Glutamatergic neuron (in vitro differentiated cells): Measurements from ENCODE around the gene HTRA3. TPM values are rescaled to one million over a fixed set of nuclear protein-coding genes. Genes with fewer than 3 reads are reported as not detected.

ENCODE experiments used
- DNase-seq: peaks from one replicate; pipeline ENCODE4 v3.0.0; 2022
- H3K27ac Mint-ChIP-seq: one replicate; pipeline ENCODE4 v1.8.0; 2020; ENCODE audit warnings: mild to moderate bottlenecking, mixed read lengths, inconsistent platforms; ENCODE audit not compliant: unreplicated experiment
- H3K27me3 Mint-ChIP-seq: one replicate; pipeline ENCODE4 v1.8.0; 2020; ENCODE audit warnings: mild to moderate bottlenecking, moderate library complexity, mixed read lengths, inconsistent platforms; ENCODE audit not compliant: unreplicated experiment
- H3K36me3 Mint-ChIP-seq: one replicate; pipeline ENCODE4 v1.8.0; 2020; ENCODE audit warnings: mild to moderate bottlenecking, mixed read lengths, inconsistent platforms; ENCODE audit not compliant: unreplicated experiment
- H3K4me1 Mint-ChIP-seq: one replicate; pipeline ENCODE4 v1.8.0; 2020; ENCODE audit warnings: mild to moderate bottlenecking, low read depth, mixed read lengths, inconsistent platforms; ENCODE audit not compliant: unreplicated experiment
- H3K4me3 Mint-ChIP-seq: one replicate; pipeline ENCODE4 v1.8.0; 2020; ENCODE audit warnings: mild to moderate bottlenecking, mixed read lengths, inconsistent platforms; ENCODE audit not compliant: unreplicated experiment
- H3K9me3 Mint-ChIP-seq: one replicate; pipeline ENCODE4 v1.8.0; 2020; ENCODE audit warnings: mild to moderate bottlenecking, moderate library complexity, mixed read lengths, inconsistent platforms; ENCODE audit not compliant: unreplicated experiment
- total RNA-seq: library from RNA; stranded (reverse); fragmentation: NEBNext Ultra II Directional; extraction: Animal tissue kit (Norgen Biotek cat#: 25700); gene quantifications from one replicate; pipeline ENCODE4 v1.2.1, GENCODE V29; 2021; ENCODE audit not compliant: unreplicated experiment
- TF ChIP-seq, protein P1 (sequence below): fragments of 200-600 bp; sonication (generic); IDR thresholded peaks from one replicate; pipeline ENCODE4 v1.5.0; 2021; ENCODE audit not compliant: partially characterized antibody, unreplicated experiment

The HTRA3 gene
- total RNA-seq, 1 donor from 2014 or later = 0.64 TPM

DNA sequence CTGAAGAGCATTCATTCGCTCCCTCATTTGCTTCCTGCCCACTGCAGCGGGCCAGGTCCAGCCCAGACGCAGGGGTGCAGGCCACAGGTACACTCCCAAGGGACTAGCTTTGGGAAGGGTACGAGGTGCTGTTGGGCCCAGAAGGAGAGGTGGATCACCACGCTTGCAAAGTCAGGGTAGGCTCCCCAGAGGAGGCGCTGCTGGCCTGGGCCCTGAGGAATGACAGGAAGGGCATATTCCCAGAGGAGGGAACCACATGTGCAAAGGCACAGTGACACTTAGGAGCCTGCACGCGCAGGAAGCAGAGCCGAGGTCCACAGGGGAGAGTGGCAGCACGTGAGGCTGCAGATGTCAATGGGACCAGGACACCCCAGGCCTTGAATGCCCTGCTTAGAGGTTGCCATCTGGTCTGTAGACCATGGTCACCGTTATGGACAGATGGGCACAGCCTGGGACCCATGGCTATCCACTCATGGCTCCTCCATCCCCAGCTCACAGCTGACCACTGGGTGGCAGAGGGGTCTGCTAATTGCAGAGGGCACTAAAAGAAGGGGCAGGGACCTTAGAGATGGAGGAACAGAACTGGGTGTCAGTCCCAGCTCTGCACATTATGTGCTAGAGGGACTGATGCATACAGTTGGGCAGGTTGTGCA, 7.9 kb downstream of the HTRA3 start:
- DNase-seq = peak; percentile 46
- Mint-ChIP-seq H3K27me3 (peaks cover 5% of the 10 kb centered on the region), H3K4me3 (no peak overlapping the region), H3K36me3 (no peaks in the 10 kb centered on the region), H3K4me1 (peaks cover 27% of the 10 kb centered on the region), H3K9me3 (peaks cover 2% of the 10 kb centered on the region), H3K27ac (peak overlapping the region; percentile 48)
- TF ChIP-seq, protein P1, sequence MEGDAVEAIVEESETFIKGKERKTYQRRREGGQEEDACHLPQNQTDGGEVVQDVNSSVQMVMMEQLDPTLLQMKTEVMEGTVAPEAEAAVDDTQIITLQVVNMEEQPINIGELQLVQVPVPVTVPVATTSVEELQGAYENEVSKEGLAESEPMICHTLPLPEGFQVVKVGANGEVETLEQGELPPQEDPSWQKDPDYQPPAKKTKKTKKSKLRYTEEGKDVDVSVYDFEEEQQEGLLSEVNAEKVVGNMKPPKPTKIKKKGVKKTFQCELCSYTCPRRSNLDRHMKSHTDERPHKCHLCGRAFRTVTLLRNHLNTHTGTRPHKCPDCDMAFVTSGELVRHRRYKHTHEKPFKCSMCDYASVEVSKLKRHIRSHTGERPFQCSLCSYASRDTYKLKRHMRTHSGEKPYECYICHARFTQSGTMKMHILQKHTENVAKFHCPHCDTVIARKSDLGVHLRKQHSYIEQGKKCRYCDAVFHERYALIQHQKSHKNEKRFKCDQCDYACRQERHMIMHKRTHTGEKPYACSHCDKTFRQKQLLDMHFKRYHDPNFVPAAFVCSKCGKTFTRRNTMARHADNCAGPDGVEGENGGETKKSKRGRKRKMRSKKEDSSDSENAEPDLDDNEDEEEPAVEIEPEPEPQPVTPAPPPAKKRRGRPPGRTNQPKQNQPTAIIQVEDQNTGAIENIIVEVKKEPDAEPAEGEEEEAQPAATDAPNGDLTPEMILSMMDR = no peak

DNA sequence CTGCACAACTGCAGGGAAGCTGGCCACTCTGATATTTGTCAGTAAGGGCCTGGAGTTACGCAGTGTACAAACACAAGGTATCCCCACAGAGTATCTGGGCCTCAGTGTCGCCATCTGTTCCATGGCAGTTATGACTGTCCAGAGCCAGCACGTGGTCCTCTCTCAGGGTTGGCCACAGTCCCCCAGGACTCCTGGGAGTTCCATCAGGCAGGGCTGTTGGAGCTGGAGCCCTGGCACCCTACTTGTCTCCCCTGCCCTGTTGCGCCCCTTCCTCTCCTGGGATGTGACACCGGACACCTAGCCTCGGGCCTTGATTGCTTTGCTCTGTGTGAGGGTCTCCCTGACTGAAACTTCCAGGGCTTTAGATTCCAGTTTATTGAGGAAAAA, 8.4 kb downstream of the HTRA3 start:
- Mint-ChIP-seq H3K4me1 (peaks cover 30% of the 10 kb centered on the region), H3K4me3 (no peak overlapping the region), H3K36me3 (no peaks in the 10 kb centered on the region), H3K9me3 (peaks cover 2% of the 10 kb centered on the region), H3K27ac (peak overlapping the region; percentile 48), H3K27me3 (peaks cover 6% of the 10 kb centered on the region)
- TF ChIP-seq, protein P1 = no peak
- no peak for DNase-seq

DNA sequence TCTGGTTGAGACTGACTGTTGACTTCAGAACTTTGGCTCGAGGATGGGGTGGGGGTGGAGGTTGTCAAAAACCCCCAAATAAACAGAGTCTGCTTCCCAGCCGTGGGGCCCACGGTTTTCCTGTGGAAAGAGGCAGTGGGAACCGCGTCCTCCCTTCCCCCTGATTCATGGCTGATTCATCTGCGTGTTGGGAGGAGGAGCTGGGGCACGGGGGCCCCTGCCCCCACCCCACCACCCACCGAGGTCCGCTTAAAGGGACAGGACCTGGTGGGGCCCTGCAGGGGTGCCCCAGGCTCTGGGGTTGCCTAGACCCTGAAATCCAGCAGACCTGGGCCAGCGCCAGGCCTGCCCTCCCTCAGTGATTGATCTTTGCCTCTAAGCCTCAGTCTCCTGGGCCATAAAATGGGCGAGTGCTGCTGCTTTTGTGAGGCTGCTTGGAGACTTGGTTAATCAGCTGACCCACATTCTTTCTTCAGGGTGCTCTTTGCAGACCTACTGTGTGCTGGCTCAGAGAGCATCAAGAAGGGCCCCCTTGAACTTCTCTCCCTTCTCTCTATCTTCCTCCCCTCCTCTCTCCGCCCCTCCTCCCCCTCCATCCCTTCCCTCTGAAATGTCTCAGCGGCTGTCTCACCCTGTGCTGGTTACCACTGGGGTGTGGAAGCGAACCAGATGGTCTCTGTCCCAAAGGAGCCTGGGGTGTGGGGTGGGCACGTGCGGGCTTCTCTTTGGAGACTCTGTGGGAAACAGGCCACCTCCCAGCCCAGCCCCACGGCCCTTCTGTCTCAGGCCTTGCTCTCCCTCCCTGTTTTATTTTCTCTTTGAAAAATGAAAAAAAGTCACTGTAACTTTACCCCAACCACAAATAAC, 9.1 kb downstream of the HTRA3 start:
- peaks cover 2% of the 10 kb centered on the region for H3K9me3 Mint-ChIP-seq
- H3K4me1 Mint-ChIP-seq = peaks cover 35% of the 10 kb centered on the region

DNA sequence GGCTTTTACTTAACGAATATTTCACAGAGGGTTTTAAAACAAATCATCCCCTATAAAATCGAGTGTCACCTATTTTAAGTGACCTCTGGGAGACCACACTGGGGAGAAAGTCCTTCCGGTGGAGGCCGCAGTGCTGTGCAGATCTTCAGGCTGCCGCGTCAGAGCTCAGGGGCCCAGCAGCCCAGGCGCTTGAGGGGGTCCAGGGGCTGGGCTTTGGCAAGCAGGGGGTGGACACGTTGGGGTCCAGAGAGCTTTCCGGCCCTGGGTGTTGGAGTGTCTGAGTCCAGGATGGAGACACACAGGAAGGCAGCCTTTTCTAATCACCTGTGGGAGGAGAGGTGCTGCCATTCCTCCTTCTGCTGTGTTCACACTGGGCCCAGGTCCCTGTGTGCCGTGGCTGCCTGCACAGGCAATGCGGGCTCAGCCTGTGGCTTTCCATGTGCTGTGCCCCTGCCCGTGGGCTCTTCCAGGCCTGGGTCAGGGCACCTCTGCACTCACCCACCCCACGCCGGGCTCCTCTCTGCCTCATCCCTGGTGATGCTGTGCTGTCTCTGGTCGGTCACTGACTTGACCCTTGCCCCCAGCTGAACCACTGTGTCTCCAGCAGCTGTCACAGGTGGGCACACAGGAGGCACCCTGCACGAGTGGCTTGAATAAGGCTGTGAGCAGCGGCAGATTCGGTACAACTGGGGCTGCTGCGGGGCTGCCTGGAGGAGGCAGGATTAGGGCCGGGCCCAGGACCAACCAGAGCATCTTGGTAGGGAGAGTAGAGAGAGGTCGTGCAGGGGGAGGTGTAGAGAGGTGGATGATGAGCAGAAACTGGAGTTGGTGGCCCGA, 10.0 kb downstream of the HTRA3 start:
- Mint-ChIP-seq H3K4me1 (peaks cover 32% of the 10 kb centered on the region), H3K36me3 (no peaks in the 10 kb centered on the region), H3K9me3 (peaks cover 2% of the 10 kb centered on the region), H3K27me3 (peaks cover 7% of the 10 kb centered on the region), H3K27ac (peak overlapping the region; percentile 43), H3K4me3 (no peak overlapping the region)
- DNase-seq = peak; percentile 17
- TF ChIP-seq, protein P1 = no peak

More for the DNA sequence above, 9.1 kb downstream of the HTRA3 start:
- TF ChIP-seq, protein P1 = no peak
- H3K4me3 Mint-ChIP-seq = no peak overlapping the region
- peaks cover 7% of the 10 kb centered on the region for H3K27me3 Mint-ChIP-seq
- peak; percentile 50 for DNase-seq
- H3K27ac Mint-ChIP-seq = peak overlapping the region; percentile 43
- H3K36me3 Mint-ChIP-seq = no peaks in the 10 kb centered on the region
